Activated CD4-positive, alpha-beta T cell treated with anti-CD3 and anti-CD28 coated beads for 1 hour (primary cell): Measurements from ENCODE around the gene ANKZF1.

Experiments
- DNase-seq: peaks from one replicate; pipeline ENCODE4 v3.0.0-alpha.2; 2020

ANKZF1 gene

DNA sequence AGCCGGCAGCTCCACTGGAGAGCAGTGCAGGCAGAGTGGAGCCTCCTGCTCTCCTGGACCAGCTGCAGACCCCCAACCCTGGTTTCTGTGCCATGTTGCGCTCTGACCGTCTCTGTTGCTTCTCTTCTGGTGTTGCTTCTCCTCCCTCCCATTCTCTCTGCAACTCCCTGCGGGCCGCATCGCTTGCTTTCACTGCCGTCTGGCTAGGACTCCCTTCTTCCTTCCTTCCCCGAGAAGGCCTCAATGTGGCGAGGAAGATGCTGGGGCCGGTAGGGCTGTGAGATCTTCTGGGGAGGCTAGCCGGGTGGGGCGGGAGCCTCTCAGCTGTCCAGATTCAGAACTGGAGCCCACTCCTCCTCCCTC, 55.7 kb downstream of the ANKZF1 start:
- DNase-seq, result no peak

DNA sequence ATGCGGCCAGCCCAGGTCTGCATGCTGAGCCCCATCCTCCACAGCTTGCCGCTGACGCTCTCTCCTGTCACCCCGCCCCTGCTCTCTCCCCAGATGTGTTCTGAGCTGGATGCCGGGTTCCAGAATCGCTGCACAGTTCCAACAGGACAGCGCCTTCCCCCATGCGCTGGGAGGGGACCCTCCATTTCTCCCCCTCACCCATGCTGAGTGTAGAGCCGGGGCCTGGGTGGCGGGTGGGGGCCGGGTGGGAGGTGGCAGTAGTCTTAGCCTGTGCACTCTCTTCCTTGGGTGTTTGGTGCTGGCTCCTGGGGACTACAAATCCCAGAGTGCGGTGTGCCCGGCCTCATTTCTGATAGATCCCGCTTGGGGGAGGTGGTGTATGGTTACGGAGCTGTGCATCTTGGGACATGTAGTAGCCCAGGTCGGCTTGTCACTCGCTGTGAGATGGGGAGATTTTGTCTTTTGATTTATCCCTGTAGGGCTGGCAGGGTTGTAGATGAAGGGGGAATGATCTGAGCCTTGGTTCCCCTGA, 56.4 kb downstream of the ANKZF1 start:
- no peak for DNase-seq
